Measurements from ENCODE around the gene TRAFD1. TPM values are rescaled to one million over a fixed set of nuclear protein-coding genes. Genes with fewer than 3 reads are reported as not detected.

The TRAFD1 gene
- total and polyA plus RNA-seq, 2 of the 13 experiments (the other 11 are each of a cell fraction or from before 2014, with no cell fraction given), result 9.5 to 20.9 TPM

GRCh38 chr12:112188130-112188830 is 62.9 kb downstream of the TRAFD1 start:
- Histone ChIP-seq H2AFZ (ENCODE audit: low read length) (no peak overlapping the region), H3K4me2 (ENCODE audit: low read depth, low read length) (no peak overlapping the region), H3K4me1 (ENCODE audit: insufficient read depth, low read length) (peaks cover 13% of the 10 kb centered on the region), H3K36me3 (replicated peaks in 1 of 2; ENCODE audit: control insufficient read depth in 1 of 2, insufficient read depth in 2 of 2, low read length in 2 of 2) (peaks cover 6 to 30% of the 10 kb centered on the region in 2 experiments; a peak in 4 of 5 replicates), H3K79me2 (ENCODE audit: insufficient read depth, low read length) (no peaks in the 10 kb centered on the region), H3K27me3 (ENCODE audit: control insufficient read depth in 1 of 2, insufficient read depth in 2 of 2, low read length in 2 of 2) (no peaks in the 10 kb centered on the region), H3K9me3 (ENCODE audit: low read length) (no peaks in the 10 kb centered on the region), H3K4me3 (replicated peaks in 1 of 3; ENCODE audit: insufficient read depth in 1 of 3, low read depth in 2 of 3, low read length in 3 of 3) (no peak overlapping the region), H4K20me1 (ENCODE audit: insufficient read depth, low read length) (no peaks in the 10 kb centered on the region), H3K9ac (ENCODE audit: insufficient read depth, low read depth, low read length) (no peak overlapping the region), H3K27ac (ENCODE audit: extremely low read length, insufficient read depth, low read length) (no peak overlapping the region)
- FAIRE-seq (no peak), DNase-seq (ENCODE audit: low spot score) (no peak), ATAC-seq (no peak)
- no TSS peak for BruUV-seq (replicated peaks)
- in situ Hi-C loops (cut with HindIII; ENCODE audit: extremely low pct_ligation_motif_present, low pct_unique_long_range_greater_than_20kb), result no loop called here
- TF ChIP-seq PITX1 (CRISPR knock-in tag; IDR thresholded peaks at IDR 0.05) (no peak), GMEB1 (CRISPR knock-in tag; IDR thresholded peaks at IDR 0.05; ENCODE audit: borderline replicate concordance) (no peak), KAT8 (CRISPR knock-in tag; IDR thresholded peaks at IDR 0.05) (no peak), MAFF (IDR thresholded peaks at IDR 0.05; ENCODE audit: low read depth, low read length) (peak; percentile 78), ZBTB20 (CRISPR knock-in tag; IDR thresholded peaks at IDR 0.05; ENCODE audit: borderline replicate concordance, low read depth) (no peak), ZNF710 (CRISPR knock-in tag; IDR thresholded peaks at IDR 0.05; ENCODE audit: borderline replicate concordance) (no peak), TRIM24 (CRISPR knock-in tag; IDR thresholded peaks at IDR 0.05) (no peak), ELF3 (CRISPR knock-in tag; IDR thresholded peaks at IDR 0.05) (no peak), MAFK (conservative IDR thresholded peaks at IDR 0.05 in 1 of 2, IDR thresholded peaks at IDR 0.05 in 1 of 2; ENCODE audit: low read length in 2 of 2) (peak; percentile 79 to 87)
- 97% methylated on average over 7 of the region's 9 CpGs for WGBS (ENCODE audit: low lambda C conversion rate)
- ChIA-PET POLR2A (no interaction called here), CTCF (ENCODE audit: low intra/inter-chr PET ratio, low total read pairs) (no interaction called here)
- intact Hi-C loops (cut with micrococcal nuclease; ENCODE audit: unreplicated experiment), result no loop called here
